OCI-LY3 (cell line): ENCODE measurements around the gene ATP1A4.

Experiments
- H2AFZ ChIP-seq: fragments of 200-600, 300-600 bp; shearing (Covaris generic); 2 replicates; pipeline ENCODE4 v1.6.0; 2014; ENCODE audit warnings: antibody characterized with exemption, low read depth, low read length
- H3K27ac ChIP-seq: fragments of 200-600, 300-600 bp; sonication (generic); 2 replicates; pipeline ENCODE4 v1.5.1; 2014; ENCODE audit warnings: mild to moderate bottlenecking, low read length, moderate library complexity, mixed read lengths
- H3K27me3 ChIP-seq: fragments of 200-600, 300-600 bp; sonication (generic); 2 replicates; pipeline ENCODE4 v1.6.1; 2014; ENCODE audit warnings: low read depth, low read length, mixed read lengths
- H3K36me3 ChIP-seq: fragments of 200-600, 300-600 bp; sonication (generic); replicated peaks from 2 replicates; pipeline ENCODE3; 2014; ENCODE audit warnings: low read depth, low read length, mixed read lengths
- H3K4me1 ChIP-seq: fragments of 300-600, 200-600 bp; sonication (generic); 2 replicates; pipeline ENCODE4 v1.6.1; 2014; ENCODE audit warnings: low read length, mixed read lengths
- H3K4me2 ChIP-seq: fragments of 200-600, 300-600 bp; sonication (generic); 2 replicates; pipeline ENCODE4 v1.6.1; 2014; ENCODE audit warnings: low read length, mixed read lengths
- H3K4me3 ChIP-seq: fragments of 300-600, 200-600 bp; sonication (generic); 2 replicates; pipeline ENCODE4 v1.5.1; 2014; ENCODE audit warnings: antibody characterized with exemption, mild to moderate bottlenecking, low read length, moderate library complexity
- H3K79me2 ChIP-seq: fragments of 300-600, 200-600 bp; shearing (Covaris generic); 2 replicates; pipeline ENCODE4 v1.6.1; 2014; ENCODE audit warnings: mild to moderate bottlenecking, low read length, mixed read lengths
- H3K9ac ChIP-seq: fragments of 300-600, 200-600 bp; shearing (Covaris generic); 2 replicates; pipeline ENCODE4 v1.6.0; 2014; ENCODE audit warnings: mild to moderate bottlenecking, low read length, moderate library complexity
- H3K9me3 ChIP-seq: fragments of 200-600, 300-600 bp; shearing (Covaris generic); 2 replicates; pipeline ENCODE4 v1.6.1; 2014; ENCODE audit warnings: low read length, mixed read lengths; ENCODE audit not compliant: insufficient read depth
- H4K20me1 ChIP-seq: fragments of 200-600, 300-600 bp; sonication (generic); 2 replicates; pipeline ENCODE4 v1.6.1; 2016; ENCODE audit warnings: low read length, mixed read lengths; ENCODE audit not compliant: insufficient read depth
- EZH2phosphoT487 ChIP-seq: fragments of 200-600 bp; shearing (Covaris generic); IDR thresholded peaks from 2 replicates; pipeline ENCODE4 v1.6.1; 2018; ENCODE audit warnings: antibody characterized with exemption, mixed run types, low read depth
- TF ChIP-seq, protein P1 (sequence below): fragments of 200-600, 300-600 bp; sonication (generic); IDR thresholded peaks from 2 replicates; pipeline ENCODE4 v1.5.1; 2014; ENCODE audit warnings: antibody characterized with exemption, low read length, low read depth

ATP1A4 gene

DNA sequence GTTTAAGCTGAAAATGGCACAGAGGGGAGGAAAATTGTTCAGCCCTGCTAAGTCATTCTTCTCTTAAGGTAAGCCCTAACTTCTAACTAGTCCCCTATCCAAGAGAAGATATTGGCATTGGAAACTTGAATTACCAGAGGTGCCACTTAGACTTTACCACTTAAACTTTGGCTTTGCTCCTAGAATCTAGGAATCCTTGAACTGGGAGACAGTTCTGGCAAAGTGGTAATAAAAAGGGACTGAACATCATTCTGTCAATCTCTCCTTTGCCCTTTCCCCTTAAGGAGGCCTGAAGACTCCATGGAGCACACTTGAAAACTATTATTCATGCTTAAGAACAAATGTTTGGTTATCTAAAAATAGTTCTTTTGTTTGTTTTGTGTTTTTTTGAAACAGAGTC is 8.4 kb downstream of the ATP1A4 start:
- Histone ChIP-seq H4K20me1 (no peaks in the 10 kb centered on the region), H3K79me2 (no peaks in the 10 kb centered on the region), H3K27ac (no peak overlapping the region), H3K27me3 (peaks cover 2% of the 10 kb centered on the region; the same call in 1 of the 2 replicates), H3K4me3 (no peak overlapping the region), H3K4me1 (peaks cover 17% of the 10 kb centered on the region), H2AFZ (no peak overlapping the region), H3K4me2 (no peak overlapping the region), H3K9me3 (no peaks in the 10 kb centered on the region), H3K36me3 (no peaks in the 10 kb centered on the region), H3K9ac (no peak overlapping the region)
- TF ChIP-seq, protein P1, sequence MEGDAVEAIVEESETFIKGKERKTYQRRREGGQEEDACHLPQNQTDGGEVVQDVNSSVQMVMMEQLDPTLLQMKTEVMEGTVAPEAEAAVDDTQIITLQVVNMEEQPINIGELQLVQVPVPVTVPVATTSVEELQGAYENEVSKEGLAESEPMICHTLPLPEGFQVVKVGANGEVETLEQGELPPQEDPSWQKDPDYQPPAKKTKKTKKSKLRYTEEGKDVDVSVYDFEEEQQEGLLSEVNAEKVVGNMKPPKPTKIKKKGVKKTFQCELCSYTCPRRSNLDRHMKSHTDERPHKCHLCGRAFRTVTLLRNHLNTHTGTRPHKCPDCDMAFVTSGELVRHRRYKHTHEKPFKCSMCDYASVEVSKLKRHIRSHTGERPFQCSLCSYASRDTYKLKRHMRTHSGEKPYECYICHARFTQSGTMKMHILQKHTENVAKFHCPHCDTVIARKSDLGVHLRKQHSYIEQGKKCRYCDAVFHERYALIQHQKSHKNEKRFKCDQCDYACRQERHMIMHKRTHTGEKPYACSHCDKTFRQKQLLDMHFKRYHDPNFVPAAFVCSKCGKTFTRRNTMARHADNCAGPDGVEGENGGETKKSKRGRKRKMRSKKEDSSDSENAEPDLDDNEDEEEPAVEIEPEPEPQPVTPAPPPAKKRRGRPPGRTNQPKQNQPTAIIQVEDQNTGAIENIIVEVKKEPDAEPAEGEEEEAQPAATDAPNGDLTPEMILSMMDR, result no peak
- TF ChIP-seq EZH2phosphoT487, result no peak

DNA sequence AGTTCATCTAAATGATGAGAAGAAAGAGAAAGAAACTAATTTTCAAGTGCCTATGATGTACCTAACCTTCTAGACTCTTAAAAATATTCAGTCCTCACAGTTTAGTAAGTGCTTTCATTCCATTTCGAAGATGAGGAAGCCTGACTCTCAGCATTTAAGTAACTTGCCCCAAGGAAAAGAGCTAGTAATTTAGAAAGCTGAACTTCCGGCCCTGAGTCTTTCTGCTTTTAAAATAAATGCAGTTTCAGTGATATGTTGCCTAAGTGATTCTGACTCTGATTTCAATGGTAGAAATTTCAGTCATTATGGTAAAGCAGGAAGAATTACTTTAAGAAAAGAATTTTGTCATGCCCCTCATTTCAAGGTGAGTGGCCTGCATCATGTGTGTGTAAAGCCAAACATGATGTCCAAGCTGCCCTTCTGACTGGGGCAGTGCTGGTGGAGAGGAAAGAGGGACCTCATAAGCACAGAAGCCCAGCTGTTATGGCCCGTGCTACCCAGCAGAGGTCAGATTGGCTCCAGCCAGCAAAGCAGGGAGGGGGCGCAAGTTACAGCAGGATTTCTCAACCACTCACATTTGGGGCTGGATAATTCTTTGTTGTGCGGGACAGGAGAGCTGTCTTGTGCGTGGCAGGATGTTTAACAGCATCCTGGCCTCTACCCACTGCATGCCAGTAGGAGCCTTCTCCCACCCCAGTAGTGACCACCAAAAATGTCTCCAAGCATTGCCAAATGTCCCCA is 10.7 kb downstream of the ATP1A4 start:
- TF ChIP-seq, protein P1, result peak; percentile 85
- TF ChIP-seq EZH2phosphoT487, result no peak
- H3K4me2 ChIP-seq, result peak overlapping the region; percentile 63
- no peaks in the 10 kb centered on the region for H3K9me3 ChIP-seq
- H3K9ac ChIP-seq, result peak overlapping the region; percentile 15; the same call in 1 of the 2 replicates
- no peaks in the 10 kb centered on the region for H3K79me2 ChIP-seq
- H4K20me1 ChIP-seq, result no peaks in the 10 kb centered on the region
- peaks cover 17% of the 10 kb centered on the region for H3K4me1 ChIP-seq
- H3K4me3 ChIP-seq, result peak overlapping the region; percentile 19; the same call in 1 of the 2 replicates
- H3K27ac ChIP-seq, result peak overlapping the region; percentile 46
- peaks cover 14% of the 10 kb centered on the region for H3K27me3 ChIP-seq
- H3K36me3 ChIP-seq, result no peaks in the 10 kb centered on the region
- no peak overlapping the region; the same call in 1 of the 2 replicates for H2AFZ ChIP-seq

DNA sequence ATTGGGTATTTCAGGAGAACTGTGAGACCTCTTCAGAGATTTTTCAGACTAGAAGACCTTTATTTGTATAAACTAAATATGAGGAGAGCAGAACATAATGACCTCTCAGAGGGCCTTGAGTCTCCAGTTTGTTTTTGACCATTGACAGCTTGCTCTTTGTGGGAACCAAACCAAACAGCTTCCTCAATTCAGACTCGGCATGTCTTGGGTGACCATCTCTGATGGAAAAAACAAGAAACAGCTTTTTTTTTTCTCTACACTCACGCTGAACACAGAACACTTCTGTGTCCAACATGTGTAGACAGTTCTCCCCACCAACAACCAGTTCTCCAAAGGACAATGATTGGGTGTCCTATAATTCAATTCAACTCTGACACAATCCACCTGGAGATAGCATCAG is 11.5 kb downstream of the ATP1A4 start:
- H2AFZ ChIP-seq, result no peak overlapping the region; the same call in 1 of the 2 replicates
- no peaks in the 10 kb centered on the region for H3K36me3 ChIP-seq
- no peak for TF ChIP-seq EZH2phosphoT487
- TF ChIP-seq, protein P1, result no peak
- H3K4me2 ChIP-seq, result no peak overlapping the region
- no peaks in the 10 kb centered on the region for H3K79me2 ChIP-seq
- no peak overlapping the region for H3K9ac ChIP-seq
- no peak overlapping the region for H3K4me3 ChIP-seq
- H4K20me1 ChIP-seq, result no peaks in the 10 kb centered on the region
- peaks cover 19% of the 10 kb centered on the region for H3K27me3 ChIP-seq
- no peaks in the 10 kb centered on the region for H3K9me3 ChIP-seq
- peaks cover 24% of the 10 kb centered on the region for H3K4me1 ChIP-seq
- no peak overlapping the region for H3K27ac ChIP-seq

DNA sequence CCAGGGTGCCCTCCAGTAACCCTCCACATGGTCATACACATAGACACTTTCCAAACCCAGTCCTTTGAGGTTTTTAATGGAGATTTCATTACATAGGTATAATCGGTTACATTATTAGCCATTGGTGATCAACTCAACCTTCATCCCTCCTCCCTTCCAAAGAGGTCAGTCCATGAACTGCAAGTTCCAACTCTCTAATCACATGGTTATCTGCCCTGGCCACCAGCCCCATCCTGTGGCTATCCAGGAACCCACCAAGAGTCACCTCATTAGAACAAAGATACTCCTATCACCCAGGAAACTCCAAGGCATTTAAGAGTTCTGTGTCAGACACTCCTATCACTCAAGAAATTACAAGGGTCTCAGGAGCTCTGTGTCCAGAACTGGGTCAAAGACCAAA is 12.2 kb downstream of the ATP1A4 start:
- H3K79me2 ChIP-seq, result no peaks in the 10 kb centered on the region
- no peaks in the 10 kb centered on the region for H3K9me3 ChIP-seq
- no peak overlapping the region for H3K9ac ChIP-seq
- no peak overlapping the region for H3K4me3 ChIP-seq
- no peak overlapping the region for H3K4me2 ChIP-seq
- no peak for TF ChIP-seq EZH2phosphoT487
- TF ChIP-seq, protein P1, result no peak
- H2AFZ ChIP-seq, result no peak overlapping the region
- H3K36me3 ChIP-seq, result no peaks in the 10 kb centered on the region
- H3K27me3 ChIP-seq, result peaks cover 22% of the 10 kb centered on the region
- H4K20me1 ChIP-seq, result no peaks in the 10 kb centered on the region
- H3K4me1 ChIP-seq, result peaks cover 25% of the 10 kb centered on the region
- H3K27ac ChIP-seq, result no peak overlapping the region
